CD4-positive, alpha-beta memory T cell (primary cell): ENCODE results near the gene MTMR6. TPM values are rescaled to one million over a fixed set of nuclear protein-coding genes. Genes with fewer than 3 reads are reported as not detected.

Source experiments
- CTCF ChIA-PET: fragments of 350-600 bp; sonication (Branson Sonifier 250); formaldehyde crosslinking; loops from one replicate; lab custom pipeline; 2021; ENCODE audit warnings: inconsistent platforms; ENCODE audit not compliant: partially characterized antibody; lab: Charles Lee
- POLR2A ChIA-PET: fragments of 350-600 bp; sonication (Branson Sonifier 250); formaldehyde crosslinking; loops from one replicate; lab custom pipeline; 2021; ENCODE audit not compliant: partially characterized antibody; lab: Charles Lee
- DNase-seq, 5 donors: peaks; one replicate each; pipeline versions ENCODE4 v3.0.0 to v3.0.0-alpha.2; 2020 to 2022; ENCODE audit warnings: mixed read lengths in 1 of 5
- H3K27ac ChIP-seq: one replicate; pipeline ENCODE4 v1.7.0; 2013; ENCODE audit warnings: low read depth, low read length
- H3K27me3 ChIP-seq: 2 replicates; pipeline ENCODE4 v1.7.0; 2013; ENCODE audit warnings: mild to moderate bottlenecking, low read length, moderate library complexity; ENCODE audit not compliant: insufficient read depth
- H3K36me3 ChIP-seq: 2 replicates; pipeline ENCODE4 v1.7.0; 2013; ENCODE audit warnings: mild to moderate bottlenecking, low read length, moderate library complexity; ENCODE audit not compliant: insufficient read depth
- H3K4me1 ChIP-seq: 2 replicates; pipeline ENCODE4 v1.7.0; 2013; ENCODE audit warnings: mild to moderate bottlenecking, low read length, moderate library complexity; ENCODE audit not compliant: insufficient read depth
- H3K4me3 ChIP-seq, 2 donors: one replicate each; pipeline ENCODE4 v1.7.0; 2013; ENCODE audit warnings: low read length in 2 of 2, mild to moderate bottlenecking in 1 of 2
- H3K9me3 ChIP-seq, 2 donors: one replicate each; pipeline ENCODE4 v1.7.0; 2013; ENCODE audit warnings: low read length in 2 of 2, control low read depth in 1 of 2; ENCODE audit not compliant: control insufficient read depth in 1 of 2
- H3K27ac Mint-ChIP-seq, 7 donors: one replicate each; pipeline ENCODE4 v1.8.0; 2020 to 2021; ENCODE audit warnings: mixed read lengths in 7 of 7, mild to moderate bottlenecking in 6 of 7, inconsistent platforms in 3 of 7, moderate library complexity in 3 of 7
- H3K27me3 Mint-ChIP-seq, 2 donors: one replicate each; pipeline ENCODE4 v1.8.0; 2020 to 2021; ENCODE audit warnings: mixed read lengths in 2 of 2
- H3K36me3 Mint-ChIP-seq, 2 donors: one replicate each; pipeline ENCODE4 v1.8.0; 2020 to 2021; ENCODE audit warnings: mixed read lengths in 2 of 2, inconsistent platforms in 1 of 2, mild to moderate bottlenecking in 1 of 2
- H3K4me1 Mint-ChIP-seq, 4 donors: one replicate each; pipeline ENCODE4 v1.8.0; 2020 to 2021; ENCODE audit warnings: mixed read lengths in 4 of 4, mild to moderate bottlenecking in 1 of 4
- H3K4me3 Mint-ChIP-seq, 8 donors: one replicate each; pipeline ENCODE4 v1.8.0; 2020 to 2021; ENCODE audit warnings: mixed read lengths in 8 of 8, mild to moderate bottlenecking in 7 of 8, moderate library complexity in 6 of 8, inconsistent platforms in 3 of 8
- H3K9me3 Mint-ChIP-seq, 8 donors: one replicate each; pipeline ENCODE4 v1.8.0; 2020 to 2021; ENCODE audit warnings: mixed read lengths in 8 of 8, mild to moderate bottlenecking in 5 of 8, inconsistent platforms in 3 of 8, moderate library complexity in 1 of 8
- intact Hi-C: fragments of 100-400 bp; cut with micrococcal nuclease; formaldehyde crosslinking; loops from one replicate; pipeline ENCODE4 v1.15.1; 2023
- polyA plus RNA-seq, 2 donors: library from polyadenylated mRNA; unstranded; fragments of 300-500 nt; fragmentation: Illumina TruSeq; gene quantifications; one replicate each; pipeline ENCODE4 v1.2.3, GENCODE V29; 2021
- total RNA-seq, 2 experiments: library from RNA; stranded (reverse); gene quantifications; one replicate each; pipeline ENCODE4 v1.2.3, GENCODE V29; 2021

The MTMR6 gene
- total and polyA plus RNA-seq, 4 experiments from 2014 or later, result 18.9 to 20.2 (median 19.5) TPM

- POLR2A ChIA-PET, result no interaction called here
- intact Hi-C loops, result no loop called here
These were observed 7.9 kb upstream of the MTMR6 start for GRCh38 chr13:25295228-25295627.

GRCh38 chr13:25292301-25292700 is 5.0 kb upstream of the MTMR6 start:
- no peaks in the 10 kb centered on the region for H3K27me3 ChIP-seq
- peaks cover 6 to 8% of the 10 kb centered on the region in 2 donors for H3K27me3 Mint-ChIP-seq
- ChIA-PET POLR2A (interaction anchor here (1.2 to 1.3 kb wide), 2 partner anchors 9 to 10 kb away, joined by 3 to 4 read pairs; partner anchors contain the start of gene NUP58), CTCF (interaction anchor here (1.2 kb wide), 1 partner anchor 16 kb away, joined by 5 read pairs; no protein-coding TSS in a partner anchor)
- peak overlapping the region; percentile 20 for H3K27ac ChIP-seq
- H3K4me1 ChIP-seq, result peaks cover 15% of the 10 kb centered on the region
- peaks cover 0 to 1% (median 0%) of the 10 kb centered on the region in 8 donors for H3K9me3 Mint-ChIP-seq
- H3K27ac Mint-ChIP-seq, result peak overlapping the region in 6 of 7 donors; percentile 0 to 83 (median 58)
- H3K36me3 Mint-ChIP-seq, result peaks cover 0 to 3% of the 10 kb centered on the region in 2 donors
- peak overlapping the region in 3 of 8 donors; percentile 0 to 32 (median 10) for H3K4me3 Mint-ChIP-seq
- no peaks in the 10 kb centered on the region for H3K36me3 ChIP-seq
- DNase-seq, result peak; percentile 24 to 46 (median 41)
- H3K4me1 Mint-ChIP-seq, result peaks cover 8 to 13% (median 11%) of the 10 kb centered on the region in 4 donors
- intact Hi-C loops, result loop anchor here (1.0 kb wide), 1 partner anchor 9 kb away; the partner anchor contains the start of gene NUP58
- H3K4me3 ChIP-seq, result no peak overlapping the region
- no peaks in the 10 kb centered on the region for H3K9me3 ChIP-seq

More at GRCh38 chr13:25295228-25295627, 7.9 kb upstream of the MTMR6 start:
- peaks cover 5% of the 10 kb centered on the region for H3K27me3 ChIP-seq
- H3K9me3 ChIP-seq, result no peaks in the 10 kb centered on the region
- H3K9me3 Mint-ChIP-seq, result peaks cover 0 to 2% (median 0%) of the 10 kb centered on the region in 8 donors
- H3K27ac ChIP-seq, result no peak overlapping the region
- H3K4me1 Mint-ChIP-seq, result peaks cover 4 to 9% (median 8%) of the 10 kb centered on the region in 4 donors
- no peaks in the 10 kb centered on the region for H3K36me3 ChIP-seq
- H3K36me3 Mint-ChIP-seq, result no peaks in the 10 kb centered on the region
- CTCF ChIA-PET, result interaction anchor here (1.4 to 2.9 kb wide), 3 partner anchors 8 to 10 kb away, joined by 4 to 21 read pairs (median 9); partner anchors contain the start of gene MTMR6
- H3K27ac Mint-ChIP-seq, result no peak overlapping the region
- no peak for DNase-seq
- H3K4me3 Mint-ChIP-seq, result no peak overlapping the region
- peaks cover 11% of the 10 kb centered on the region for H3K4me1 ChIP-seq
- H3K27me3 Mint-ChIP-seq, result peaks cover 4 to 6% of the 10 kb centered on the region in 2 donors
- no peak overlapping the region for H3K4me3 ChIP-seq

GRCh38 chr13:25291691-25292090 is 4.4 kb upstream of the MTMR6 start:
- no peak for DNase-seq
- Histone ChIP-seq H3K36me3 (no peaks in the 10 kb centered on the region), H3K4me1 (peaks cover 15% of the 10 kb centered on the region), H3K9me3 (no peaks in the 10 kb centered on the region), H3K27me3 (no peaks in the 10 kb centered on the region), H3K4me3 (no peak overlapping the region), H3K27ac (peak overlapping the region; percentile 20)
- intact Hi-C loops, result loop anchor here (1.0 kb wide), 1 partner anchor 10 kb away; the partner anchor contains the start of gene NUP58
- Mint-ChIP-seq H3K4me3 (no peak overlapping the region), H3K27me3 (peaks cover 5 to 6% of the 10 kb centered on the region in 2 donors), H3K27ac (peak overlapping the region in 2 of 7 donors; percentile 59 to 83), H3K36me3 (peaks cover 0 to 9% of the 10 kb centered on the region in 2 donors), H3K4me1 (peaks cover 8 to 19% (median 12%) of the 10 kb centered on the region in 4 donors), H3K9me3 (peaks cover 0 to 4% (median 0%) of the 10 kb centered on the region in 8 donors)
- CTCF ChIA-PET, result no interaction called here
- POLR2A ChIA-PET, result interaction anchor here (1.2 to 1.3 kb wide), 2 partner anchors 10 kb away, joined by 3 to 4 read pairs; partner anchors contain the start of gene NUP58

DNA sequence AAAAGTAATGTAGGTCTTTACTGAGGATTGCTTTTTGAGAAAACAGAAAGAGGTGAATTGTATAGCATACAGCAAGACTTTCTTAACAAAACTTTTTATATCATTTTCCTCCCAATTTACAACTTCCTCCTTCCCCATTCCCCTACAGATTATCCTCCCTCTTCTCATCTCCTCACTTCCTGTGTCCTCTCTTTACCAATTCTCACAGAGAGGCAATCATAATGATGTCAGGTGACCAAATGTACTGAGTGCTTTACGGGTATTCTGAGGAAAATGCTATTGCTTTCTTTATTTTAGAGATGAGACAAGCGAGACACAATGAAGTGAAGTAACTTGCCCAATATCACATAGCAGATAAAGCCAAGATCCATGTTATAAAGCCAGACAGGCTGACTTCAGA is 1.7 kb upstream of the MTMR6 start:
- POLR2A ChIA-PET, result interaction anchor here (1.4 kb wide), 1 partner anchor 13 kb away, joined by 3 read pairs; no protein-coding TSS in a partner anchor
- CTCF ChIA-PET, result no interaction called here
- peak overlapping the region in 1 of 7 donors; percentile 45 for H3K27ac Mint-ChIP-seq

GRCh38 chr13:25286308-25286968 is 850 bp downstream of the MTMR6 start:
- Mint-ChIP-seq H3K27ac (peak overlapping the region; percentile 97 to 100 (median 98)), H3K4me3 (peak overlapping the region; percentile 94 to 100 (median 98)), H3K36me3 (peaks cover 9 to 22% of the 10 kb centered on the region in 2 donors), H3K9me3 (peaks cover 0 to 6% (median 0%) of the 10 kb centered on the region in 8 donors), H3K4me1 (peaks cover 40 to 62% (median 50%) of the 10 kb centered on the region in 4 donors), H3K27me3 (peaks cover 4 to 8% of the 10 kb centered on the region in 2 donors)
- H3K9me3 ChIP-seq, result no peaks in the 10 kb centered on the region
- peak; percentile 48 to 76 (median 60) for DNase-seq
- CTCF ChIA-PET, result interaction anchor here (0.9 to 2.5 kb wide), 9 partner anchors 8 to 292 kb away, joined by 3 to 18 read pairs (median 8); partner anchors contain the start of gene NUP58
- H3K4me3 ChIP-seq, result peak overlapping the region; percentile 91 to 92
- H3K36me3 ChIP-seq, result no peaks in the 10 kb centered on the region
- H3K27me3 ChIP-seq, result no peaks in the 10 kb centered on the region
- peak overlapping the region; percentile 100 for H3K27ac ChIP-seq
- intact Hi-C loops, result loop anchor here (5.0 kb wide), 1 partner anchor 1909 kb away; no protein-coding TSS in a partner anchor
- POLR2A ChIA-PET, result interaction anchor here (0.5 to 2.3 kb wide), 7 partner anchors 12 to 969 kb away, joined by 3 to 20 read pairs (median 5); partner anchors contain the start of genes NUP58 and RNF6
- peaks cover 40% of the 10 kb centered on the region for H3K4me1 ChIP-seq

More for the DNA sequence above, 1.7 kb upstream of the MTMR6 start:
- H3K27ac ChIP-seq, result no peak overlapping the region
- peaks cover 0 to 6% (median 0%) of the 10 kb centered on the region in 8 donors for H3K9me3 Mint-ChIP-seq
- peaks cover 4 to 8% of the 10 kb centered on the region in 2 donors for H3K27me3 Mint-ChIP-seq
- no peaks in the 10 kb centered on the region for H3K27me3 ChIP-seq
- no peak for DNase-seq
- peaks cover 24 to 45% (median 33%) of the 10 kb centered on the region in 4 donors for H3K4me1 Mint-ChIP-seq
- H3K4me3 ChIP-seq, result no peak overlapping the region
- H3K9me3 ChIP-seq, result no peaks in the 10 kb centered on the region
- H3K4me3 Mint-ChIP-seq, result no peak overlapping the region
- H3K4me1 ChIP-seq, result peaks cover 38% of the 10 kb centered on the region
- H3K36me3 ChIP-seq, result no peaks in the 10 kb centered on the region
- intact Hi-C loops, result loop anchor here (5.0 kb wide), 1 partner anchor 1912 kb away; no protein-coding TSS in a partner anchor
- peaks cover 0 to 14% of the 10 kb centered on the region in 2 donors for H3K36me3 Mint-ChIP-seq

- Mint-ChIP-seq H3K27ac (peak overlapping the region; percentile 8 to 86 (median 58)), H3K9me3 (peaks cover 0 to 2% (median 0%) of the 10 kb centered on the region in 8 donors), H3K36me3 (peaks cover 15 to 20% of the 10 kb centered on the region in 2 donors), H3K4me1 (peaks cover 65 to 90% (median 77%) of the 10 kb centered on the region in 4 donors), H3K27me3 (peaks cover 0 to 2% of the 10 kb centered on the region in 2 donors), H3K4me3 (peak overlapping the region in 4 of 8 donors; percentile 13 to 60 (median 44))
- H3K27me3 ChIP-seq, result no peaks in the 10 kb centered on the region
- CTCF ChIA-PET, result no interaction called here
- intact Hi-C loops, result no loop called here
- no peaks in the 10 kb centered on the region for H3K9me3 ChIP-seq
- H3K4me3 ChIP-seq, result no peak overlapping the region
- POLR2A ChIA-PET, result no interaction called here
- H3K4me1 ChIP-seq, result peaks cover 54% of the 10 kb centered on the region
- H3K27ac ChIP-seq, result no peak overlapping the region
- DNase-seq, result no peak
- no peaks in the 10 kb centered on the region for H3K36me3 ChIP-seq
These were observed 5.4 kb downstream of the MTMR6 start for GRCh38 chr13:25281935-25282332.
